GM23248 (cell line): Measurements from ENCODE around the gene TBC1D10A.

Source experiments
- EZH2 ChIP-seq: fragments of 200-600 bp; sonication (generic); IDR thresholded peaks from 2 replicates; pipeline ENCODE4 v1.6.1; 2018; ENCODE audit warnings: antibody characterized with exemption, mild to moderate bottlenecking; ENCODE audit not compliant: insufficient read depth, poor library complexity, severe bottlenecking
- EZH2phosphoT487 ChIP-seq: fragments of 200-600 bp; sonication (generic); IDR thresholded peaks from 2 replicates; pipeline ENCODE4 v1.6.1; 2018; ENCODE audit warnings: antibody characterized with exemption, moderate library complexity, mild to moderate bottlenecking, low read depth; ENCODE audit not compliant: insufficient read depth

GRCh38 chr22:30340911-30341685 lies 14.4 kb upstream of the TBC1D10A start:
- TF ChIP-seq EZH2: no peak
- TF ChIP-seq EZH2phosphoT487: no peak
